Prostate gland (tissue), 2 donors: Measurements from ENCODE around the gene PRPSAP1. TPM values are rescaled to one million over a fixed set of nuclear protein-coding genes. Genes with fewer than 3 reads are reported as not detected.

Experiments used
- DNase-seq: peaks from one replicate; pipeline ENCODE4 v3.0.0-alpha.2; 2019; ENCODE audit warnings: low spot score
- H3K27ac ChIP-seq, 2 donors: fragments of 200-600 bp; sonication (generic); 2 replicates each; pipeline ENCODE4 v1.5.1; 2017 to 2019
- H3K27me3 ChIP-seq: fragments of 200-600 bp; sonication (generic); replicated peaks from 2 replicates; pipeline ENCODE4 v1.5.1; 2019; ENCODE audit not compliant: insufficient read depth
- H3K36me3 ChIP-seq, 2 donors: fragments of 200-600 bp; sonication (generic); 1 replicate in 1 of 2; 2 replicates in 1 of 2; pipeline versions ENCODE4 v1.5.1 to v1.8.1; 2017 to 2019
- H3K4me1 ChIP-seq: fragments of 200-600 bp; sonication (generic); replicated peaks from 2 replicates; pipeline ENCODE4 v1.5.1; 2019
- H3K4me3 ChIP-seq, 2 donors: fragments of 200-600 bp; sonication (generic); 2 replicates each; pipeline ENCODE4 v1.5.1; 2017 to 2019
- H3K9me3 ChIP-seq: fragments of 200-600 bp; sonication (generic); 2 replicates; pipeline ENCODE4 v1.5.1; 2017
- POLR2A ChIP-seq: fragments of 450-650 bp; IDR thresholded peaks from one replicate; pipeline ENCODE4 v1.6.1; 2016; ENCODE audit warnings: antibody characterized with exemption, mild to moderate bottlenecking
- POLR2AphosphoS5 ChIP-seq: sonication (generic); formaldehyde crosslinking; IDR thresholded peaks from one replicate; pipeline ENCODE4 v1.6.1; 2017; ENCODE audit warnings: antibody characterized with exemption
- WGBS: methylation state at CpG from one replicate; pipeline ENCODE4 v1.1.5; 2018; 5-methylcytosine and 5-hydroxymethylcytosine counted together
- intact Hi-C: fragments of 100-400 bp; cut with DNase I; formaldehyde crosslinking; loops from one replicate; pipeline ENCODE4 v1.14.2; 2022
- total RNA-seq, 2 donors: library from RNA; depleted of rRNA; stranded (reverse); fragments of >200 nt; gene quantifications; one replicate each; pipeline ENCODE4 v1.1.0, GENCODE V29; 2016
- TF ChIP-seq, protein P1 (sequence below), 4 experiments: fragments of 200-600 bp in 2 of 4; fragments of 450-650 bp in 2 of 4; sonication (generic) in 2 of 4; IDR thresholded peaks; 1 replicate in 3 of 4; 2 replicates in 1 of 4; pipeline ENCODE4 v1.5.1; 2016 to 2019; ENCODE audit warnings: antibody characterized with exemption in 4 of 4, mild to moderate bottlenecking in 2 of 4, moderate library complexity in 2 of 4

PRPSAP1 gene
- total RNA-seq, 2 donors from 2014 or later = 51.5 to 115 TPM

GRCh38 chr17:76345377-76345974, 8.2 kb downstream of the PRPSAP1 start:
- Histone ChIP-seq H3K4me1 (no peaks in the 10 kb centered on the region), H3K36me3 (peaks cover 0 to 6% of the 10 kb centered on the region in 2 donors), H3K27ac (no peak overlapping the region), H3K27me3 (no peaks in the 10 kb centered on the region), H3K4me3 (no peak overlapping the region), H3K9me3 (no peaks in the 10 kb centered on the region)
- intact Hi-C loops = no loop called here
- TF ChIP-seq POLR2AphosphoS5 (no peak), POLR2A (no peak)
- TF ChIP-seq, protein P1, sequence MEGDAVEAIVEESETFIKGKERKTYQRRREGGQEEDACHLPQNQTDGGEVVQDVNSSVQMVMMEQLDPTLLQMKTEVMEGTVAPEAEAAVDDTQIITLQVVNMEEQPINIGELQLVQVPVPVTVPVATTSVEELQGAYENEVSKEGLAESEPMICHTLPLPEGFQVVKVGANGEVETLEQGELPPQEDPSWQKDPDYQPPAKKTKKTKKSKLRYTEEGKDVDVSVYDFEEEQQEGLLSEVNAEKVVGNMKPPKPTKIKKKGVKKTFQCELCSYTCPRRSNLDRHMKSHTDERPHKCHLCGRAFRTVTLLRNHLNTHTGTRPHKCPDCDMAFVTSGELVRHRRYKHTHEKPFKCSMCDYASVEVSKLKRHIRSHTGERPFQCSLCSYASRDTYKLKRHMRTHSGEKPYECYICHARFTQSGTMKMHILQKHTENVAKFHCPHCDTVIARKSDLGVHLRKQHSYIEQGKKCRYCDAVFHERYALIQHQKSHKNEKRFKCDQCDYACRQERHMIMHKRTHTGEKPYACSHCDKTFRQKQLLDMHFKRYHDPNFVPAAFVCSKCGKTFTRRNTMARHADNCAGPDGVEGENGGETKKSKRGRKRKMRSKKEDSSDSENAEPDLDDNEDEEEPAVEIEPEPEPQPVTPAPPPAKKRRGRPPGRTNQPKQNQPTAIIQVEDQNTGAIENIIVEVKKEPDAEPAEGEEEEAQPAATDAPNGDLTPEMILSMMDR (IDR thresholded peaks at IDR 0.05) = no peak
- DNase-seq = no peak
- WGBS = 93% methylated on average over 14 of the region's 14 CpGs

DNA sequence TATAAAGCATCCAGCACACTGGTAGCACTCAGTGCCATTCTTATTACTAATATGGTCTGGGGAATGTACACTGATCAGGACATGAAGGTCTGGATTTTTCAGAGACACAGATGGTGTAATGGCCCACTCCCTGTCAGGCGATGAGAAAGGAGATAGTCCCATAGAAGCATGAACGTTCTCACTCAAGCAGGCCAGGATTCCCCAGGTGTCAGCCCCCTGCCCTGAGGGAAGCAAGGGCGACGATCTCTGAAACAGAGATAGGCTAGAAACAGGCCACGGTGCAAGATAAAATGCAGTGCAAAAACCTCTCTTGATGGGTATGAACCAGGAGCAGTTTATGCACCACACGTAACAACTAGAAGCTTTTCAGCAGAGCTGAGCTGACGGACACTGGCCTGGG, 10.6 kb downstream of the PRPSAP1 start:
- Histone ChIP-seq H3K27ac (no peak overlapping the region), H3K4me3 (no peak overlapping the region), H3K36me3 (peaks cover 0 to 6% of the 10 kb centered on the region in 2 donors), H3K4me1 (no peaks in the 10 kb centered on the region), H3K9me3 (no peaks in the 10 kb centered on the region), H3K27me3 (no peaks in the 10 kb centered on the region)
- intact Hi-C loops = no loop called here
- WGBS = 88% methylated on average over 7 of the region's 7 CpGs
- no peak for TF ChIP-seq POLR2A
- TF ChIP-seq, protein P1 (IDR thresholded peaks at IDR 0.05) = no peak
- no peak for TF ChIP-seq POLR2AphosphoS5
- no peak for DNase-seq

DNA sequence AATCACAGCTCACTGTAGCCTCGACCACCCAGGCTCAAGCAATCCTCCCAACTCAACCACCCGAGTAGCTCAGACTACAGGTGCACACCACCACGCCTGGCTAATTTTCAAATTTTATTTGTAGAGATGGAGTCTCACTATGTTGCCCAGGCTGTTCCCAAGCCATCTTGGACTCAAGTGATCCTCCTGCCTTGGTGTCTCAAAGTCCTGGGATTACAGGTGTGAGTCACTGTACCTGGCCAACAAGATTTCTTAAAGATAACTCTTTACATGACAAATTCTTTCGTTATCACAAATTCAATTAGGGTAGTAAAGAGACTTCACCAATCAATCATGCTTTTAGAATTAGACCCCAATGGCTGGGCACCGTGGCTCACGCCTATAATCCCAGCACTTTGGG, 12.4 kb downstream of the PRPSAP1 start:
- intact Hi-C loops = no loop called here
- H3K4me1 ChIP-seq = no peaks in the 10 kb centered on the region
- H3K27ac ChIP-seq = no peak overlapping the region
- no peak for DNase-seq
- no peaks in the 10 kb centered on the region for H3K27me3 ChIP-seq
- TF ChIP-seq POLR2AphosphoS5 (no peak), POLR2A (no peak)
- TF ChIP-seq, protein P1 (IDR thresholded peaks at IDR 0.05) = no peak
- H3K9me3 ChIP-seq = no peaks in the 10 kb centered on the region
- H3K4me3 ChIP-seq = no peak overlapping the region
- 96% methylated on average over 6 of the region's 6 CpGs for WGBS
- H3K36me3 ChIP-seq = peaks cover 0 to 6% of the 10 kb centered on the region in 2 donors

GRCh38 chr17:76337413-76337777, 16.3 kb downstream of the PRPSAP1 start:
- Histone ChIP-seq H3K27ac (no peak overlapping the region), H3K36me3 (no peaks in the 10 kb centered on the region), H3K4me3 (no peak overlapping the region), H3K9me3 (no peaks in the 10 kb centered on the region), H3K4me1 (no peaks in the 10 kb centered on the region), H3K27me3 (no peaks in the 10 kb centered on the region)
- TF ChIP-seq POLR2A = no peak
- TF ChIP-seq POLR2AphosphoS5 = no peak
- TF ChIP-seq, protein P1 (IDR thresholded peaks at IDR 0.05) = no peak
- no peak for DNase-seq
- 83% methylated on average over 6 of the region's 6 CpGs for WGBS
- intact Hi-C loops = loop anchor here (10.0 kb wide), 1 partner anchor 687 kb away; no protein-coding TSS in a partner anchor

DNA sequence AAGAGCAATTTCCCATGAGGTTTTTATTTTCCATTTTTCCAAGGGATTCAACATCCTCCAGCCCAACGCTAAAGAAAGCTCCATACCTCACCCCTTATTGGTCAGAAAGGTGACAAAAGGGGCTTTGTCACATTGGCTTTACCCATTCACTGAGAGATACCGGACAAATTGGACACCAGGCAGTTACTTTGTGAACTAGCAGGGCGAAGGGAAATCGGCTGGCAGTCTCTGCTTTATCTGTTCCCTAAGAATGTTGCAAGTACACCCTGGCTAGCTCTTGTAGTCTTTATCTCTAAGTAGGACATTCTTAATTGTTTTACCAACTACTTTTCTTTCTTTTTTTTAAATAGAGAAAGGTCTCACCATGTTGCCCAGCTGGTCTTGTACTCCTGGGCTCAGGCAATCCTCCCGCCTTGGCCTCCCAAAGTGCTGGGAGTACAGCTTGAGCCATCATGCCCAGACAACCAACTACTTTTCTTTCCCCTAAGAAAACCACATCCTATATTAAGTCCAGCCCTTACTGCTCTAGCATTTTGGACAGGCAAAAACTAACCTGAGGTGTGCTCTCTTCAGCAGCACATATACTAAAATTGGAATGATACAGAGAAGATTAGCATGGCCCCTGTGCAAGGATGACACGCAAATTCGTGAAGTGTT, 16.8 kb downstream of the PRPSAP1 start:
- H3K4me1 ChIP-seq = no peaks in the 10 kb centered on the region
- WGBS = 84% methylated on average over 7 of the region's 7 CpGs
- H3K27ac ChIP-seq = no peak overlapping the region
- no peaks in the 10 kb centered on the region for H3K27me3 ChIP-seq
- no peak overlapping the region for H3K4me3 ChIP-seq
- no peak for TF ChIP-seq POLR2AphosphoS5
- TF ChIP-seq POLR2A = no peak
- TF ChIP-seq, protein P1 (IDR thresholded peaks at IDR 0.05) = no peak
- no peaks in the 10 kb centered on the region for H3K9me3 ChIP-seq
- DNase-seq = no peak
- intact Hi-C loops = loop anchor here (10.0 kb wide), 1 partner anchor 688 kb away; no protein-coding TSS in a partner anchor
- H3K36me3 ChIP-seq = no peaks in the 10 kb centered on the region
